Breast epithelium (tissue), 3 donors: ENCODE measurements around the gene CENPB.

Source experiments
- POLR2A ChIP-seq: fragments of 450-650 bp; IDR thresholded peaks from one replicate; pipeline ENCODE4 v1.6.1; 2016; ENCODE audit warnings: antibody characterized with exemption, mild to moderate bottlenecking, moderate library complexity
- TF ChIP-seq, protein P1 (sequence below), 3 donors: fragments of 450-650 bp; IDR thresholded peaks; one replicate each; pipeline ENCODE4 v1.5.1; 2016 to 2017; ENCODE audit warnings: antibody characterized with exemption in 3 of 3, mild to moderate bottlenecking in 3 of 3, moderate library complexity in 3 of 3

DNA sequence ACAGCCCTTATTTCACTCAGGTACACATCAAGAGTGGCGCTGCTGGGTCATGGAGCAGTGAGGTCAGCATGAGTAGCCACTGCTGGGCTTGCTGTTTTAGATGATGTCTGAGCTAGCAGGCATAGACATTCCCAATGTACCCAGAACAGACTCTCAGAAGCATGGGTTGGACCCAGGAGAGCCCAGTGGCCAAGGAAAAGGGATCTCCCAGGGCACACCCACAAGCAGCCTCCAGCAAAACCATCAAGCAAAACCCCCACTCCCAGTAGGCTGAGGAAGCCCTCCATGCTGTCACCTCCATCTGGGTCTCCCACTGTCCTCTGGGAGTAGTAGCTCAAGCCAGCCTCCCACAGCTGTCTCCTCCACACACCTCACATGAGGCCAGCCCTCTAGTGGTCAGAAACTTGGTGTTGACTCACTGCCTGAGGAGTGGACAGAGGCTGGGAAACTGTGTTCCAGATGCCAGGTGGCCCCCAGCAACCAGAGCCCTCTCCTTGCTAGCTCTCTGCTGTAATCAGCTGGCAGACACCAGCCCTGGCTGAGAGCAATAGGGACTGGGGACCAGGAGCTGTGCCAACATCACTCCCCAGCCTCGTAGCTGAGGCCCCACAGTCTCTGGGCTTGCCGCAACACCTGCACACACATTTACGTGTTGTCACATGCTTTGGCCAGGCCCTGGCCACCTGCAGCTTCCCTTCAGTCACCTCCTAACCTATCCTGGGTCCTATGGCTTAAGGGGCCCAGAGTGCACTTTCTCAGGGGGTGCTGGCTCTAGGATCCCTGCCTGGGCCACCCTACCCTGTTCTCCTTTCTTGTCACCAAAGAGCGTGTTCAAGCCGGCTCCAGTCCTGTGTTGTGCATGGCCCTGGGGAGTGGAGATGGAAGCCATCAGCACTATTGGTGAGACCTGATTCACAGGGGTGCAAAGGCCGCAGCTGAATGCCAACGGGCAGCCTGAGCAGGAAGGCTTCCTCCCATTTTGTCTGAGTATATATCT is 31.9 kb upstream of the CENPB start:
- no peak for TF ChIP-seq POLR2A
- TF ChIP-seq, protein P1, sequence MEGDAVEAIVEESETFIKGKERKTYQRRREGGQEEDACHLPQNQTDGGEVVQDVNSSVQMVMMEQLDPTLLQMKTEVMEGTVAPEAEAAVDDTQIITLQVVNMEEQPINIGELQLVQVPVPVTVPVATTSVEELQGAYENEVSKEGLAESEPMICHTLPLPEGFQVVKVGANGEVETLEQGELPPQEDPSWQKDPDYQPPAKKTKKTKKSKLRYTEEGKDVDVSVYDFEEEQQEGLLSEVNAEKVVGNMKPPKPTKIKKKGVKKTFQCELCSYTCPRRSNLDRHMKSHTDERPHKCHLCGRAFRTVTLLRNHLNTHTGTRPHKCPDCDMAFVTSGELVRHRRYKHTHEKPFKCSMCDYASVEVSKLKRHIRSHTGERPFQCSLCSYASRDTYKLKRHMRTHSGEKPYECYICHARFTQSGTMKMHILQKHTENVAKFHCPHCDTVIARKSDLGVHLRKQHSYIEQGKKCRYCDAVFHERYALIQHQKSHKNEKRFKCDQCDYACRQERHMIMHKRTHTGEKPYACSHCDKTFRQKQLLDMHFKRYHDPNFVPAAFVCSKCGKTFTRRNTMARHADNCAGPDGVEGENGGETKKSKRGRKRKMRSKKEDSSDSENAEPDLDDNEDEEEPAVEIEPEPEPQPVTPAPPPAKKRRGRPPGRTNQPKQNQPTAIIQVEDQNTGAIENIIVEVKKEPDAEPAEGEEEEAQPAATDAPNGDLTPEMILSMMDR (IDR thresholded peaks at IDR 0.05): peak; percentile 52 to 73 (median 62)
